GM12878 (cell line): ENCODE data around the gene ETV6. TPM values are rescaled to one million over a fixed set of nuclear protein-coding genes. Genes with fewer than 3 reads are reported as not detected.

ENCODE experiments used
- ATAC-seq: fragments of 200-7000 bp; cut with Tn5 transposase; 3 replicates; pipeline ENCODE4 v1.9.1; 2020; ENCODE audit warnings: mild to moderate bottlenecking, moderate library complexity
- BruUV-seq: library from RNA; stranded (reverse); fragments of 400-500 nt; replicated peaks from 2 replicates; lab custom pipeline; 2021; lab: Mats Ljungman, UMichigan
- CTCF ChIA-PET: fragments of 300-600 bp; sonication (Branson Sonifier 250); formaldehyde crosslinking; extraction: SDS; loops from one replicate; lab custom pipeline; 2021; ENCODE audit warnings: inconsistent platforms; lab: Yijun Ruan, JAX
- POLR2A ChIA-PET: fragments of 350-600 bp; formaldehyde crosslinking; extraction: SDS; loops from one replicate; lab custom pipeline; 2021; ENCODE audit warnings: inconsistent platforms; lab: Charles Lee
- RAD21 ChIA-PET: fragments of 300-600 bp; sonication (Branson Sonifier 250); formaldehyde crosslinking; loops from one replicate; lab custom pipeline; 2023; ENCODE audit warnings: antibody characterized with exemption; ENCODE audit not compliant: unreplicated experiment; lab: Charles Lee
- SMC1A ChIA-PET: fragments of 300-600 bp; sonication (Branson Sonifier 250); formaldehyde crosslinking; loops from one replicate; lab custom pipeline; 2023; ENCODE audit not compliant: unreplicated experiment, uncharacterized antibody; lab: Charles Lee
- DNase-seq: peaks from one replicate; pipeline ENCODE4 v3.0.0-alpha.2; 2011; ENCODE audit warnings: low read depth, low spot score
- FAIRE-seq: peaks from 3 replicates; lab custom pipeline; 2011; peaks lifted over from hg19 to GRCh38; lab: Jason Lieb, UNC
- H2AFZ ChIP-seq: 2 replicates; pipeline ENCODE4 v1.6.0; 2011; ENCODE audit warnings: low read depth, low read length, control low read depth; ENCODE audit not compliant: control insufficient read depth
- H3K27ac ChIP-seq: 2 replicates; pipeline ENCODE4 v1.5.1; 2011; ENCODE audit warnings: control low read depth; ENCODE audit not compliant: control insufficient read depth, insufficient read depth
- H3K27me3 ChIP-seq, 2 experiments: replicated peaks in 1 of 2; 2 replicates each; pipeline versions ENCODE4 v1.6.0 to v1.6.1; 2011; ENCODE audit warnings: low read length in 1 of 2; ENCODE audit not compliant: control insufficient read depth in 2 of 2, insufficient read depth in 2 of 2
- H3K36me3 ChIP-seq, 2 experiments: 2 replicates each; pipeline ENCODE4 v1.5.1; 2011; ENCODE audit warnings: low read length in 1 of 2; ENCODE audit not compliant: control insufficient read depth in 2 of 2, insufficient read depth in 2 of 2
- H3K4me1 ChIP-seq: 2 replicates; pipeline ENCODE4 v1.6.1; 2011; ENCODE audit warnings: mild to moderate bottlenecking, low read length, moderate library complexity, mixed read lengths; ENCODE audit not compliant: control insufficient read depth, insufficient read depth
- H3K4me2 ChIP-seq: 2 replicates; pipeline ENCODE4 v1.6.0; 2011; ENCODE audit warnings: control low read depth; ENCODE audit not compliant: control insufficient read depth, insufficient read depth
- H3K4me3 ChIP-seq: fragments of 200-600 bp; sonication (generic); 2 replicates; pipeline ENCODE4 v1.5.1; 2016
- H3K79me2 ChIP-seq: 2 replicates; pipeline ENCODE4 v1.6.0; 2011; ENCODE audit warnings: low read length; ENCODE audit not compliant: control insufficient read depth, insufficient read depth
- H3K9ac ChIP-seq: 2 replicates; pipeline ENCODE4 v1.8.0; 2011; ENCODE audit warnings: low read length, control low read depth, mixed read lengths; ENCODE audit not compliant: control insufficient read depth, insufficient read depth
- H3K9me3 ChIP-seq: replicated peaks from 3 replicates; pipeline ENCODE4 v1.5.1; 2011; ENCODE audit warnings: mild to moderate bottlenecking, low read length; ENCODE audit not compliant: control insufficient read depth, insufficient read depth
- H4K20me1 ChIP-seq: 2 replicates; pipeline ENCODE4 v1.6.0; 2011; ENCODE audit not compliant: control insufficient read depth, insufficient read depth
- CHD1 ChIP-seq: IDR thresholded peaks from 2 replicates; pipeline ENCODE4 v1.6.1; 2012; ENCODE audit warnings: low read depth, low read length, improper control_type of control experiment
- CHD4 ChIP-seq: fragments of 200-600 bp; sonication (generic); IDR thresholded peaks from 2 replicates; pipeline ENCODE4 v1.6.1; 2016; ENCODE audit warnings: mild to moderate bottlenecking
- CREM ChIP-seq: IDR thresholded peaks from 2 replicates; pipeline ENCODE4 v1.6.1; 2014; ENCODE audit warnings: antibody characterized with exemption, low read depth
- MEF2B ChIP-seq: fragments of 450-650 bp; IDR thresholded peaks from 2 replicates; pipeline ENCODE4 v1.6.1; 2018; ENCODE audit warnings: mild to moderate bottlenecking, moderate library complexity; ENCODE audit not compliant: partially characterized antibody, poor library complexity, severe bottlenecking
- PML ChIP-seq: IDR thresholded peaks from 2 replicates; pipeline ENCODE4 v1.6.1; 2012; ENCODE audit warnings: low read length, inconsistent platforms
- POU2F2 ChIP-seq: IDR thresholded peaks from 3 replicates; pipeline ENCODE4 v1.6.1; 2011; ENCODE audit warnings: low read depth, mild to moderate bottlenecking, low read length, borderline replicate concordance
- RAD51 ChIP-seq: fragments of 450-650 bp; IDR thresholded peaks from 2 replicates; pipeline ENCODE4 v1.6.1; 2016; ENCODE audit warnings: moderate library complexity, mild to moderate bottlenecking, inconsistent platforms
- RUNX3 ChIP-seq: IDR thresholded peaks from 2 replicates; pipeline ENCODE4 v1.6.1; 2012; ENCODE audit warnings: low read length, inconsistent platforms
- SRF ChIP-seq, 2 experiments: IDR thresholded peaks; 2 replicates each; pipeline ENCODE4 v1.6.1; 2011; ENCODE audit warnings: low read depth in 2 of 2, low read length in 2 of 2, mild to moderate bottlenecking in 1 of 2, moderate library complexity in 1 of 2
- YY1 ChIP-seq: IDR thresholded peaks from 2 replicates; pipeline ENCODE4 v1.6.1; 2011; ENCODE audit warnings: low read depth, mild to moderate bottlenecking, low read length
- ZBTB40 ChIP-seq: fragments of 450-650 bp; IDR thresholded peaks from 2 replicates; pipeline ENCODE4 v1.6.1; 2016; ENCODE audit warnings: mild to moderate bottlenecking, moderate library complexity, borderline replicate concordance
- ZNF384 ChIP-seq: IDR thresholded peaks from 2 replicates; pipeline ENCODE4 v1.6.1; 2012; ENCODE audit warnings: low read depth, mild to moderate bottlenecking, low read length, improper control_type of control experiment, borderline replicate concordance
- WGBS: methylation state at CpG from one replicate; pipeline ENCODE4 v1.1.6; 2016; ENCODE audit warnings: low lambda C conversion rate; ENCODE audit not compliant: insufficient replicate concordance, insufficient coverage; ENCODE audit errors: missing lambda C conversion rate; 5-methylcytosine and 5-hydroxymethylcytosine counted together
- in situ Hi-C: fragments of 300-500 bp; cut with MboI; formaldehyde crosslinking; loops from 9 replicates; pipeline ENCODE4 v1.14.3; 2018; ENCODE audit warnings: mixed read lengths
- intact Hi-C: fragments of 100-400 bp; cut with micrococcal nuclease; formaldehyde crosslinking; loops from one replicate; pipeline ENCODE4 v1.14.2; 2022; ENCODE audit not compliant: unreplicated experiment
- polyA plus RNA-seq, 11 experiments: library from polyadenylated mRNA; depleted of rRNA in 4 of 11; unstranded in 6 of 11; stranded (reverse) in 5 of 11; fragments of >200 nt; fragmentation: Nextera tagmentation in 4 of 11; fragmentation: Illumina TruSeq in 1 of 11; extraction: Ambion mirVana in 4 of 11; extraction: Trizol in 1 of 11; gene quantifications; 1 replicate in 1 of 11; 2 replicates in 10 of 11; pipeline versions ENCODE4 v1.2.1 to v1.2.3, GENCODE V29; 2011 to 2016; ENCODE audit warnings: inconsistent platforms in 2 of 11, missing spikeins in 2 of 11, low read depth in 1 of 11
- total RNA-seq, 4 experiments: library from RNA; depleted of rRNA in 3 of 4; stranded (reverse); fragments of >200 nt in 3 of 4; fragmentation: Illumina TruSeq in 1 of 4; extraction: Trizol in 1 of 4; gene quantifications; 2 replicates each; pipeline versions ENCODE4 v1.2.1 to v1.2.3, GENCODE V29; 2013 to 2021

ETV6 gene
- total and polyA plus RNA-seq, 10 of the 15 experiments (the other 5 are each of a cell fraction or from before 2014, with no cell fraction given), result 6.6 to 74.8 (median 24.6) TPM

GRCh38 chr12:11824736-11825135 lies 175.3 kb downstream of the ETV6 start:
- Histone ChIP-seq H2AFZ (no peak overlapping the region), H4K20me1 (no peaks in the 10 kb centered on the region), H3K4me1 (peaks cover 50% of the 10 kb centered on the region), H3K9me3 (no peaks in the 10 kb centered on the region; the same call in 2 of the 3 replicates), H3K9ac (peak overlapping the region; percentile 15), H3K4me3 (no peak overlapping the region), H3K79me2 (peaks cover 60% of the 10 kb centered on the region), H3K36me3 (peaks cover 5 to 22% of the 10 kb centered on the region in 2 experiments; a peak in 3 of 4 replicates), H3K4me2 (peak overlapping the region; percentile 45; the same call in 1 of the 2 replicates), H3K27ac (peak overlapping the region; percentile 83), H3K27me3 (no peaks in the 10 kb centered on the region)
- intact Hi-C loops (no loop called here), in situ Hi-C loops (no loop called here)
- WGBS, result 75% methylated on average over 3 of the region's 3 CpGs
- SMC1A ChIA-PET, result interaction anchor here (0.8 to 2.5 kb wide), 11 partner anchors 9 to 208 kb away, joined by 3 to 11 read pairs (median 5); no protein-coding TSS in a partner anchor
- RAD21 ChIA-PET, result interaction anchor here (1.1 to 1.2 kb wide), 2 partner anchors 11 to 170 kb away, joined by 3 to 5 read pairs; no protein-coding TSS in a partner anchor
- POLR2A ChIA-PET, result interaction anchor here (0.6 to 1.1 kb wide), 3 partner anchors 9 to 965 kb away, joined by 3 to 5 read pairs (median 4); no protein-coding TSS in a partner anchor
- DNase-seq, result no peak
- FAIRE-seq, result no peak
- ATAC-seq, result no peak
- no TSS peak for BruUV-seq
- CTCF ChIA-PET, result interaction anchor here (1.4 kb wide), 1 partner anchor 12 kb away, joined by 3 read pairs; no protein-coding TSS in a partner anchor
- TF ChIP-seq PML, result 0 out of 2 replicates have a peak, but pooled peaks have one; percentile 1
- no peak for TF ChIP-seq CHD1
- TF ChIP-seq CHD4, result no peak

DNA sequence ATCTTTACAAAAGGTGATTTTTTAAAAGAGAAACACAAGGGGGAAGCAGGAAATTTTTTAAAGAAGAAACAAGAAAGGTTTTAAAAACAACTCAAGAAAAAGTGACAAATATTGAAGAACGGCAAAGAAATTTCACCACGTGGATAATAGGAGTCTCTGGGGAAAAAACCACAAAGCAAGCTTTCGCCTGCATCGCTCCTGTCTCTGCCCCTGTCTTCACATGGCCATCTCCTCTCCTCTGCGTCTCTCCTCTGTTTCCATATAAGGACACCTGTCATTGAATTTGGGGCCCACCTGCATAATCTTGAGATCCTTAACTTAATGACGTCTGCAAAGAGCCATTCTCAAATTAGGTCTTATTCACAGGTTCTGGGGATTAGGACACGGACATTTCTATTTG lies 175.8 kb downstream of the ETV6 start:
- ChIA-PET RAD21 (interaction anchor here (0.8 to 1.4 kb wide), 5 partner anchors 11 to 207 kb away, joined by 3 to 5 read pairs (median 3); no protein-coding TSS in a partner anchor), SMC1A (interaction anchor here (0.9 to 2.5 kb wide), 11 partner anchors 13 to 207 kb away, joined by 3 to 11 read pairs (median 5); no protein-coding TSS in a partner anchor), POLR2A (interaction anchor here (0.8 to 1.1 kb wide), 4 partner anchors 9 to 99 kb away, joined by 3 to 4 read pairs (median 3); no protein-coding TSS in a partner anchor), CTCF (interaction anchor here (0.7 to 1.4 kb wide), 2 partner anchors 12 to 47 kb away, joined by 3 read pairs; no protein-coding TSS in a partner anchor)
- Histone ChIP-seq H3K36me3 (peaks cover 6 to 25% of the 10 kb centered on the region in 2 experiments; a peak in 3 of 4 replicates), H3K4me3 (no peak overlapping the region), H3K27ac (peak overlapping the region; percentile 83), H3K4me1 (peaks cover 56% of the 10 kb centered on the region), H4K20me1 (no peaks in the 10 kb centered on the region), H3K9me3 (no peaks in the 10 kb centered on the region; the same call in 2 of the 3 replicates), H2AFZ (no peak overlapping the region), H3K9ac (peak overlapping the region; percentile 15), H3K4me2 (no peak overlapping the region), H3K27me3 (no peaks in the 10 kb centered on the region), H3K79me2 (peaks cover 61% of the 10 kb centered on the region)
- no peak for ATAC-seq
- WGBS, result 29% methylated on average over 7 of the region's 7 CpGs
- no peak for DNase-seq
- in situ Hi-C loops (no loop called here), intact Hi-C loops (no loop called here)
- no peak for FAIRE-seq
- BruUV-seq, result no TSS peak
- TF ChIP-seq YY1 (0 out of 2 replicates have a peak, but pooled peaks have one; percentile 26), ZNF384 (no peak), MEF2B (peak; percentile 55), RAD51 (no peak), SRF (IDR thresholded peaks at IDR 0.05; ENCODE audit: low read depth in 2 of 2, low read length in 2 of 2) (peak in 1 of 2 experiments; percentile 80; a peak in 2 of 4 replicates), POU2F2 (no peak), PML (0 out of 2 replicates have a peak, but pooled peaks have one; percentile 7), ZBTB40 (no peak), RUNX3 (peak; percentile 80), CREM (peak; percentile 18; the same call in 1 of the 2 replicates)
